Osteocyte (in vitro differentiated cells): Measurements from ENCODE around the gene ATAD1. TPM values are rescaled to one million over a fixed set of nuclear protein-coding genes. Genes with fewer than 3 reads are reported as not detected.
"Not testable (repeated sequence)": the region's sequence is repeated elsewhere in the genome, so short reads cannot be mapped to it uniquely, and the experiment has no call there.

Experiments used
- DNase-seq: peaks from one replicate; pipeline ENCODE4 v3.0.0; 2021; ENCODE audit warnings: mixed read lengths; ENCODE audit not compliant: unreplicated experiment; ENCODE audit errors: extremely low spot score
- H3K27ac Mint-ChIP-seq: one replicate; pipeline ENCODE4 v1.8.0; 2021; ENCODE audit warnings: mild to moderate bottlenecking, mixed read lengths; ENCODE audit not compliant: unreplicated experiment
- H3K27me3 Mint-ChIP-seq: one replicate; pipeline ENCODE4 v1.8.0; 2021; ENCODE audit warnings: mixed read lengths; ENCODE audit not compliant: unreplicated experiment
- H3K36me3 Mint-ChIP-seq: one replicate; pipeline ENCODE4 v1.8.0; 2021; ENCODE audit warnings: mixed read lengths; ENCODE audit not compliant: unreplicated experiment
- H3K4me1 Mint-ChIP-seq: one replicate; pipeline ENCODE4 v1.8.0; 2021; ENCODE audit warnings: mixed read lengths; ENCODE audit not compliant: unreplicated experiment
- H3K4me3 Mint-ChIP-seq: one replicate; pipeline ENCODE4 v1.8.0; 2021; ENCODE audit warnings: mild to moderate bottlenecking, moderate library complexity, mixed read lengths; ENCODE audit not compliant: unreplicated experiment
- H3K9me3 Mint-ChIP-seq: one replicate; pipeline ENCODE4 v1.8.0; 2021; ENCODE audit warnings: mixed read lengths; ENCODE audit not compliant: unreplicated experiment
- total RNA-seq: library from RNA; stranded (reverse); gene quantifications from 2 replicates; pipeline ENCODE4 v1.2.1, GENCODE V29; 2021
- TF ChIP-seq, protein P1 (sequence below): fragments of 200-600 bp; sonication (generic); IDR thresholded peaks from 2 replicates; pipeline ENCODE4 v1.5.0; 2021; ENCODE audit warnings: antibody characterized with exemption, mild to moderate bottlenecking, moderate library complexity

ATAD1 gene
- total RNA-seq, 1 donor from 2014 or later, result 63.2 TPM

DNA sequence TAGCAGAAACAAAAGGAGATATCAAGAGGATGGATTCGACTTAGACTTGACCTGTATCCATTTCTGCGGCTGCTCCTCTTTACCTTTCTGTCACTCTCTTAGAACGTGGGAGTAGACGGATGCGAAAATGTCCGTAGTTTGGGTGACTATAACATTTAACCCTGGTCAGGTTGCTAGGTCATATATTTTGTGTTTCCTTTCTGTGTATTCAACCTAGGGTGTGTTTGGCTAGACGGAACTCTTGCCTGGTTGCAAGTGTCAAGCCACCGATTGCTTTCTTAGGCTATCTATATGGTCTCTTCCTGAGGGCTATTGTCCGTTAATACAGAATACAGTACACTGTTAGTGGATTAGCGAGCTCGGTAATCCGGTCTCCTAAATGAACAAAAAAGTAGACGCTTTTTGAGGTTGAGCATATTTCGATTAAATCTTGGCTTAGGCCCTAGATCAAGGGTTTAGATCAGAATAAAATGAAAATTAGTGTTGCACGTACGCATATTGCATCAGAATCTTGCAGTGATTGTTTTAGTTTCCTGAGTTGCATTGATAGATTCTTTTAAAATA, 46.6 kb upstream of the ATAD1 start:
- peak overlapping the region; percentile 95 for H3K4me3 Mint-ChIP-seq
- TF ChIP-seq, protein P1, sequence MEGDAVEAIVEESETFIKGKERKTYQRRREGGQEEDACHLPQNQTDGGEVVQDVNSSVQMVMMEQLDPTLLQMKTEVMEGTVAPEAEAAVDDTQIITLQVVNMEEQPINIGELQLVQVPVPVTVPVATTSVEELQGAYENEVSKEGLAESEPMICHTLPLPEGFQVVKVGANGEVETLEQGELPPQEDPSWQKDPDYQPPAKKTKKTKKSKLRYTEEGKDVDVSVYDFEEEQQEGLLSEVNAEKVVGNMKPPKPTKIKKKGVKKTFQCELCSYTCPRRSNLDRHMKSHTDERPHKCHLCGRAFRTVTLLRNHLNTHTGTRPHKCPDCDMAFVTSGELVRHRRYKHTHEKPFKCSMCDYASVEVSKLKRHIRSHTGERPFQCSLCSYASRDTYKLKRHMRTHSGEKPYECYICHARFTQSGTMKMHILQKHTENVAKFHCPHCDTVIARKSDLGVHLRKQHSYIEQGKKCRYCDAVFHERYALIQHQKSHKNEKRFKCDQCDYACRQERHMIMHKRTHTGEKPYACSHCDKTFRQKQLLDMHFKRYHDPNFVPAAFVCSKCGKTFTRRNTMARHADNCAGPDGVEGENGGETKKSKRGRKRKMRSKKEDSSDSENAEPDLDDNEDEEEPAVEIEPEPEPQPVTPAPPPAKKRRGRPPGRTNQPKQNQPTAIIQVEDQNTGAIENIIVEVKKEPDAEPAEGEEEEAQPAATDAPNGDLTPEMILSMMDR, result no peak
- no peak for DNase-seq

DNA sequence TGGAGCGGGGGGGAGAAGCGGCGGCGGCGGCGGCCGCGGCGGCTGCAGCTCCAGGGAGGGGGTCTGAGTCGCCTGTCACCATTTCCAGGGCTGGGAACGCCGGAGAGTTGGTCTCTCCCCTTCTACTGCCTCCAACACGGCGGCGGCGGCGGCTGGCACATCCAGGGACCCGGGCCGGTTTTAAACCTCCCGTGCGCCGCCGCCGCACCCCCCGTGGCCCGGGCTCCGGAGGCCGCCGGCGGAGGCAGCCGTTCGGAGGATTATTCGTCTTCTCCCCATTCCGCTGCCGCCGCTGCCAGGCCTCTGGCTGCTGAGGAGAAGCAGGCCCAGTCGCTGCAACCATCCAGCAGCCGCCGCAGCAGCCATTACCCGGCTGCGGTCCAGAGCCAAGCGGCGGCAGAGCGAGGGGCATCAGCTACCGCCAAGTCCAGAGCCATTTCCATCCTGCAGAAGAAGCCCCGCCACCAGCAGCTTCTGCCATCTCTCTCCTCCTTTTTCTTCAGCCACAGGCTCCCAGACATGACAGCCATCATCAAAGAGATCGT, 46.0 kb upstream of the ATAD1 start:
- Mint-ChIP-seq H3K4me1 (peaks cover 27% of the 10 kb centered on the region), H3K27ac (peak overlapping the region; percentile 77), H3K4me3 (peak overlapping the region; percentile 95)
- H3K36me3 Mint-ChIP-seq, H3K27me3 Mint-ChIP-seq, DNase-seq, H3K9me3 Mint-ChIP-seq: not testable (repeated sequence)

More for the DNA sequence above, 46.6 kb upstream of the ATAD1 start:
- peaks cover 3% of the 10 kb centered on the region for H3K36me3 Mint-ChIP-seq
- H3K4me1 Mint-ChIP-seq, result peaks cover 31% of the 10 kb centered on the region
- no peaks in the 10 kb centered on the region for H3K9me3 Mint-ChIP-seq
- H3K27ac Mint-ChIP-seq, result peak overlapping the region; percentile 77
- no peaks in the 10 kb centered on the region for H3K27me3 Mint-ChIP-seq

DNA sequence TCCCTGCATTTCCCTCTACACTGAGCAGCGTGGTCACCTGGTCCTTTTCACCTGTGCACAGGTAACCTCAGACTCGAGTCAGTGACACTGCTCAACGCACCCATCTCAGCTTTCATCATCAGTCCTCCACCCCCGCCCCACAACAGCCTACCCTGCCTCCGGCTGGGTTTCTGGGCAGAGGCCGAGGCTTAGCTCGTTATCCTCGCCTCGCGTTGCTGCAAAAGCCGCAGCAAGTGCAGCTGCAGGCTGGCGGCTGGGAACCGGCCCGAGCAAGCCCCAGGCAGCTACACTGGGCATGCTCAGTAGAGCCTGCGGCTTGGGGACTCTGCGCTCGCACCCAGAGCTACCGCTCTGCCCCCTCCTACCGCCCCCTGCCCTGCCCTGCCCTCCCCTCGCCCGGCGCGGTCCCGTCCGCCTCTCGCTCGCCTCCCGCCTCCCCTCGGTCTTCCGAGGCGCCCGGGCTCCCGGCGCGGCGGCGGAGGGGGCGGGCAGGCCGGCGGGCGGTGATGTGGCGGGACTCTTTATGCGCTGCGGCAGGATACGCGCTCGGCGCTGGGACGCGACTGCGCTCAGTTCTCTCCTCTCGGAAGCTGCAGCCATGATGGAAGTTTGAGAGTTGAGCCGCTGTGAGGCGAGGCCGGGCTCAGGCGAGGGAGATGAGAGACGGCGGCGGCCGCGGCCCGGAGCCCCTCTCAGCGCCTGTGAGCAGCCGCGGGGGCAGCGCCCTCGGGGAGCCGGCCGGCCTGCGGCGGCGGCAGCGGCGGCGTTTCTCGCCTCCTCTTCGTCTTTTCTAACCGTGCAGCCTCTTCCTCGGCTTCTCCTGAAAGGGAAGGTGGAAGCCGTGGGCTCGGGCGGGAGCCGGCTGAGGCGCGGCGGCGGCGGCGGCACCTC, 45.3 kb upstream of the ATAD1 start, which contains the start of the genes KLLN and PTEN:
TSS of gene KLLN (minus strand) at position 481 of the 891 bp plus-strand sequence. CDS start 1,046 bp downstream, outside the sequence.
TSS of gene PTEN (plus strand) at position 573 of the 891 bp plus-strand sequence. CDS start 845 bp downstream, outside the sequence.
- Mint-ChIP-seq H3K4me1 (peaks cover 20% of the 10 kb centered on the region), H3K27me3 (no peaks in the 10 kb centered on the region), H3K36me3 (no peaks in the 10 kb centered on the region), H3K9me3 (no peaks in the 10 kb centered on the region), H3K4me3 (peak within 1 kb of the TSS; percentile 95), H3K27ac (peak within 1 kb of the TSS; percentile 89)
- DNase-seq, result peak; percentile 96
- TF ChIP-seq, protein P1, result no peak

DNA sequence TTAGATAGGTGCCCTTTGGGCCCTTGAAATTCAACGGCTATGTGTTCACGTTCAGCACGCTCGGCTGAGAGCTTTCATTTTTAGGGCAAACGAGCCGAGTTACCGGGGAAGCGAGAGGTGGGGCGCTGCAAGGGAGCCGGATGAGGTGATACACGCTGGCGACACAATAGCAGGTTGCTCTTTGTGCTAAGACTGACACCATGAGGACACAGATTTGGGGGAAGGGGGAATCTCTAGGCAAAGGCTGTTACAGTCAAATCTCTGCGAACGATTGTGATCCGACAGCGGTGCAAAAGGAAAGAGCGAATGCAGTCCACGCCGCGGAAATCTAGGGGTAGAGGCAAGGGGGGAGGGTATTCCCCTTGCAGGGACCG, 44.6 kb upstream of the ATAD1 start:
- peak overlapping the region; percentile 95 for H3K4me3 Mint-ChIP-seq
- H3K27ac Mint-ChIP-seq, result peak overlapping the region; percentile 89
- H3K36me3 Mint-ChIP-seq, result no peaks in the 10 kb centered on the region
- H3K9me3 Mint-ChIP-seq, result no peaks in the 10 kb centered on the region
- no peak for DNase-seq
- TF ChIP-seq, protein P1, result no peak
- H3K4me1 Mint-ChIP-seq, result peaks cover 14% of the 10 kb centered on the region
- no peaks in the 10 kb centered on the region for H3K27me3 Mint-ChIP-seq

DNA sequence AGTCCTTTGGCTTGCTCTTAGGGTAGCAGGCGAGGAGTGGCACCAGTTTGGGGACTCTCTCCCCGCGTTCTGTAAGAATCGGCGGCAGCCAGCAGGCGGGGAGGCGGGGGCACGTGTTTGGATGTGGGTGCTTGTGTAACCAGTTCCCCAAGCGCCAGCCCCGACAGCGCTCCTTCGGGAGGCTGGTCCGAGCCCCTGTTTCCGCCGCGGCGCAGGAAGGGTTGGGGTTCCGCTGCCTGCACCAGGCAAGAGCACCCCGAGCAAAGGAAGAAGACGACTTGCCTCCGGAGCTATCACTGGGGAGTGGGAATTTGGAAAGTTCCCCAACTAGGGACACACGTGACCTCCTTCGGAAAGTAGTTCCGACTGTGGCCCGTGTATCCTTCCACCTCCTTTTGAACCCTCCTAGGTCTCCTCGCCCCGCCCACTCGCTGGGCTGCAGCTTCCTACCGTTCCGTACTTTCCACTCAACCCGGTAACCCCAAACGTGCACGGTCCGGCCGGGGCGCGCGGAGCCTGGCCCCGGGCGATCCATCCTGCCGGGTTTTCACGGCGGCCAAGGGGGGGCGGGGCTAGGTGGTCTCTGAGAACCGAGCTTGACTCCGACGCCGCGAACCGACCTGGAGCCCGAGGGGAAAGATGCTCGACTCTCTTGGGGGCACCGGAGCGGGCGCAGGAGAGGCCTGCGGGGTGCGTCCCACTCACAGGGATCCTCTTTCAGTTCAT, 44.1 kb upstream of the ATAD1 start:
- H3K4me1 Mint-ChIP-seq, result peaks cover 10% of the 10 kb centered on the region
- peak overlapping the region; percentile 89 for H3K27ac Mint-ChIP-seq
- TF ChIP-seq, protein P1, result no peak
- peak overlapping the region; percentile 95 for H3K4me3 Mint-ChIP-seq
- peak; percentile 95 for DNase-seq
- H3K27me3 Mint-ChIP-seq, result no peaks in the 10 kb centered on the region
- H3K36me3 Mint-ChIP-seq, result no peaks in the 10 kb centered on the region
- no peaks in the 10 kb centered on the region for H3K9me3 Mint-ChIP-seq
